ENCODE data around the gene BTC. TPM values are rescaled to one million over a fixed set of nuclear protein-coding genes. Genes with fewer than 3 reads are reported as not detected.
A peak's percentile ranks its signal among the peaks of the same experiment; 100 is the strongest.

Gene BTC
- polyA plus RNA-seq, 1 donor (not counting 4 experiments of a cell fraction or from before 2014, with no cell fraction given) = 0.58 TPM

DNA sequence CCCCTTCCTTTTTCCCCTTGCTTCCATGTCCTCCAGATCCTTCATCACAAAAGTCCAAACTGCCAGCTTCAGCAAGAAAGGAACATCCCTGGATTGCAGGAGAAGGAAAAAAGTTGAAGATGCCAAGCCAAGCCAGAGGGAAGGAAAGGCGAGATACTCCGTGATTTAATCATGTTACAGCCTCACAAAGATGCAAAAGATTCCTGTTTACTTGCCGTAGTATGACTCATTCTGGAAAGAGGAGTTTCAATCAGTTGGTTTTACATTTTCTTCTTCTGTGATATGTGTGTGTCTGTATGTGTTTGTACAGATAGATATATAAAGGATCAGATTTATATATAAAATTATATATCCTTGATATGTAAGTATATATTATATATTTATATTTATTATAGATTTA is 69.3 kb downstream of the BTC start:
- DNase-seq (ENCODE audit: low read depth, low spot score) = no peak
- no peaks in the 10 kb centered on the region for H3K9me1 ChIP-seq (ENCODE audit: control insufficient read depth, extremely low read depth, insufficient read depth, low read length)
- peaks cover 4% of the 10 kb centered on the region for H3K27me3 ChIP-seq (ENCODE audit: control insufficient read depth, extremely low read depth, insufficient read depth, low read length)
- H3K27ac ChIP-seq (ENCODE audit: control insufficient read depth, insufficient read depth, low read length) = no peak overlapping the region
- H3K4me2 ChIP-seq (ENCODE audit: control insufficient read depth, extremely low read depth, insufficient read depth, low read depth, low read length) = no peak overlapping the region
- H2AFZ ChIP-seq (ENCODE audit: control insufficient read depth, low read length) = no peak overlapping the region
- FAIRE-seq = peak; percentile 20
- no peaks in the 10 kb centered on the region for H4K20me1 ChIP-seq (ENCODE audit: control insufficient read depth, extremely low read depth, insufficient read depth, low read length)
- no peaks in the 10 kb centered on the region for H3K36me3 ChIP-seq (ENCODE audit: control insufficient read depth in 2 of 2, extremely low read depth in 1 of 2, insufficient read depth in 2 of 2, low read length in 2 of 2)
- no peak overlapping the region for H3K4me3 ChIP-seq (ENCODE audit: control insufficient read depth in 2 of 3, extremely low read depth in 1 of 3, insufficient read depth in 2 of 3, low read depth in 1 of 3, low read length in 3 of 3)
- H3K79me2 ChIP-seq (ENCODE audit: control insufficient read depth, insufficient read depth, low read length) = no peaks in the 10 kb centered on the region
- no peak overlapping the region for H3K9ac ChIP-seq (ENCODE audit: control insufficient read depth, extremely low read depth, insufficient read depth, low read length)
- no peaks in the 10 kb centered on the region for H3K9me3 ChIP-seq (ENCODE audit: control insufficient read depth, low read depth, low read length)
- no peak for TF ChIP-seq EZH2 (IDR thresholded peaks at IDR 0.05; ENCODE audit: low read length)
- TF ChIP-seq, protein P1, sequence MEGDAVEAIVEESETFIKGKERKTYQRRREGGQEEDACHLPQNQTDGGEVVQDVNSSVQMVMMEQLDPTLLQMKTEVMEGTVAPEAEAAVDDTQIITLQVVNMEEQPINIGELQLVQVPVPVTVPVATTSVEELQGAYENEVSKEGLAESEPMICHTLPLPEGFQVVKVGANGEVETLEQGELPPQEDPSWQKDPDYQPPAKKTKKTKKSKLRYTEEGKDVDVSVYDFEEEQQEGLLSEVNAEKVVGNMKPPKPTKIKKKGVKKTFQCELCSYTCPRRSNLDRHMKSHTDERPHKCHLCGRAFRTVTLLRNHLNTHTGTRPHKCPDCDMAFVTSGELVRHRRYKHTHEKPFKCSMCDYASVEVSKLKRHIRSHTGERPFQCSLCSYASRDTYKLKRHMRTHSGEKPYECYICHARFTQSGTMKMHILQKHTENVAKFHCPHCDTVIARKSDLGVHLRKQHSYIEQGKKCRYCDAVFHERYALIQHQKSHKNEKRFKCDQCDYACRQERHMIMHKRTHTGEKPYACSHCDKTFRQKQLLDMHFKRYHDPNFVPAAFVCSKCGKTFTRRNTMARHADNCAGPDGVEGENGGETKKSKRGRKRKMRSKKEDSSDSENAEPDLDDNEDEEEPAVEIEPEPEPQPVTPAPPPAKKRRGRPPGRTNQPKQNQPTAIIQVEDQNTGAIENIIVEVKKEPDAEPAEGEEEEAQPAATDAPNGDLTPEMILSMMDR (optimal IDR thresholded peaks at IDR 0.05 in 1 of 3, IDR thresholded peaks at IDR 0.05 in 1 of 3, conservative IDR thresholded peaks at IDR 0.05 in 1 of 3; ENCODE audit: extremely low read depth in 1 of 3, insufficient read depth in 2 of 3, low read length in 3 of 3) = no peak
- dilution Hi-C loops (cut with MboI; ENCODE audit: extremely low pct_ligation_motif_present, low sequenced_read_pairs) = no loop called here
- H3K4me1 ChIP-seq (ENCODE audit: control insufficient read depth, extremely low read depth, insufficient read depth, low read length) = no peaks in the 10 kb centered on the region

DNA sequence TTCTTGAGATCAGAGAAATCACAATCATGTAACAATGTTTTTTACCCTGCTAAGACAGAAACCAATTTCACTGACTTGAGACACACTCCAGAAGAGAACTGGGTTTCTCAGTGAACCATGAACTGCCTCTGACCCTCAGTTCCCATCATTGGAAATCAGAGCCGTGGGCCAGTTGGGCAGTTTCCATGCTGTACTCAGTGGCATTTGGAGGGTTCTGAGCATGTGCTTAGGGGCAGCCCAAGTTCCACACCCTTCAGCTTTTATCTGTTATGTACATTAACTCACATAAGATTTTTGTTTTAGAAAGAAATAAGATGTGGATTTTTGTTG is 77.9 kb downstream of the BTC start:
- Histone ChIP-seq H3K27ac (ENCODE audit: control insufficient read depth, insufficient read depth, low read length) (no peak overlapping the region), H3K27me3 (ENCODE audit: control insufficient read depth, extremely low read depth, insufficient read depth, low read length) (no peaks in the 10 kb centered on the region), H3K9me3 (ENCODE audit: control insufficient read depth, low read depth, low read length) (no peaks in the 10 kb centered on the region), H3K9ac (ENCODE audit: control insufficient read depth, extremely low read depth, insufficient read depth, low read length) (no peak overlapping the region), H4K20me1 (ENCODE audit: control insufficient read depth, extremely low read depth, insufficient read depth, low read length) (no peaks in the 10 kb centered on the region), H3K36me3 (ENCODE audit: control insufficient read depth in 2 of 2, extremely low read depth in 1 of 2, insufficient read depth in 2 of 2, low read length in 2 of 2) (no peaks in the 10 kb centered on the region), H3K9me1 (ENCODE audit: control insufficient read depth, extremely low read depth, insufficient read depth, low read length) (no peaks in the 10 kb centered on the region), H2AFZ (ENCODE audit: control insufficient read depth, low read length) (no peak overlapping the region), H3K4me1 (ENCODE audit: control insufficient read depth, extremely low read depth, insufficient read depth, low read length) (no peaks in the 10 kb centered on the region), H3K79me2 (ENCODE audit: control insufficient read depth, insufficient read depth, low read length) (no peaks in the 10 kb centered on the region), H3K4me3 (ENCODE audit: control insufficient read depth in 2 of 3, extremely low read depth in 1 of 3, insufficient read depth in 2 of 3, low read depth in 1 of 3, low read length in 3 of 3) (no peak overlapping the region), H3K4me2 (ENCODE audit: control insufficient read depth, extremely low read depth, insufficient read depth, low read depth, low read length) (no peak overlapping the region)
- FAIRE-seq = no peak
- dilution Hi-C loops (cut with MboI; ENCODE audit: extremely low pct_ligation_motif_present, low sequenced_read_pairs) = no loop called here
- DNase-seq (ENCODE audit: low read depth, low spot score) = no peak
- TF ChIP-seq, protein P1 (optimal IDR thresholded peaks at IDR 0.05 in 1 of 3, IDR thresholded peaks at IDR 0.05 in 1 of 3, conservative IDR thresholded peaks at IDR 0.05 in 1 of 3; ENCODE audit: extremely low read depth in 1 of 3, insufficient read depth in 2 of 3, low read length in 3 of 3) = no peak
- no peak for TF ChIP-seq EZH2 (IDR thresholded peaks at IDR 0.05; ENCODE audit: low read length)

All from keratinocyte (primary cell).